ENCODE data around the gene NDUFA13. TPM values are rescaled to one million over a fixed set of nuclear protein-coding genes. Genes with fewer than 3 reads are reported as not detected.
A peak's percentile ranks its signal among the peaks of the same experiment; 100 is the strongest.

The NDUFA13 gene
- total RNA-seq, 1 donor from 2014 or later: 12.7 TPM

DNA sequence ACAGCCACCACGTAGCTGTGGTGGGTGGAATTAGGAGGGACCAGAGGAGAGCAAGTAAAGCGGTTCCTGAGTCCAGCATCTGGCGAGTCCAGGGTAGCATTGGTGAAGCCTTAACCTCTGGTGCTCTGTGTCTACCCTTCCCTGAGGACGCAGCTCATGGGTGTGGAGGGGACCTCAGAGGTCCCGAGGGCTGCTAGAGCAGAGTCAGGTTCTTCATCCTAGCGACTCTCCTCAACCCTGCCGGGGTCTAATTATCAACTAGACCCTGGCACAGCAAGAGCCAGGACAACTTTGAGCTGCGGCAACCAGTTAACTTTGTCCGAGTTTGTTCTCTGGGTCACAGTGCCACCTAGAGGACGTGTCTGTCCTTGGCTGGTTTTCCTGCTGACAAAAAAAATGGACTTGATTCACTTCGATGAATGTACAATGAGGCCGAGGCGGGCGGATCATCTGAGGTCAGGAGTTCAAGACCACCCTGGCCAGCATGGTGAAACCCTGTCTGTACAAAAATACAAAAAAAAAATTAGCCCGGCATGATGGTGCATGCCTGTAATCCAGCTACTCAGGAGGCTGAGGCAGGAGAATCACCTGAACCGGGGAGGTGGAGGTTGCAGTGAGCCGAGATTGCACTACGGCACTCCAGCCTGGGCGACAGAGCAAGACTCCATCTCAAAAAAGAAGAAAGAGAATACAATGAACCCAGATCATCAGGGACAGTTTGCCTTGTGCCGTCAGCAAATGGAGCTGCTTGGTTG is 25.6 kb upstream of the NDUFA13 start:
- peak overlapping the region in 1 of 2 donors; percentile 41 for H3K4me3 ChIP-seq
- DNase-seq (ENCODE audit: low spot score in 2 of 2): peak; percentile 25 to 91
- H3K36me3 ChIP-seq: peaks cover 25 to 26% of the 10 kb centered on the region in 2 donors
- H3K9me3 ChIP-seq: no peaks in the 10 kb centered on the region
- TF ChIP-seq, protein P1, sequence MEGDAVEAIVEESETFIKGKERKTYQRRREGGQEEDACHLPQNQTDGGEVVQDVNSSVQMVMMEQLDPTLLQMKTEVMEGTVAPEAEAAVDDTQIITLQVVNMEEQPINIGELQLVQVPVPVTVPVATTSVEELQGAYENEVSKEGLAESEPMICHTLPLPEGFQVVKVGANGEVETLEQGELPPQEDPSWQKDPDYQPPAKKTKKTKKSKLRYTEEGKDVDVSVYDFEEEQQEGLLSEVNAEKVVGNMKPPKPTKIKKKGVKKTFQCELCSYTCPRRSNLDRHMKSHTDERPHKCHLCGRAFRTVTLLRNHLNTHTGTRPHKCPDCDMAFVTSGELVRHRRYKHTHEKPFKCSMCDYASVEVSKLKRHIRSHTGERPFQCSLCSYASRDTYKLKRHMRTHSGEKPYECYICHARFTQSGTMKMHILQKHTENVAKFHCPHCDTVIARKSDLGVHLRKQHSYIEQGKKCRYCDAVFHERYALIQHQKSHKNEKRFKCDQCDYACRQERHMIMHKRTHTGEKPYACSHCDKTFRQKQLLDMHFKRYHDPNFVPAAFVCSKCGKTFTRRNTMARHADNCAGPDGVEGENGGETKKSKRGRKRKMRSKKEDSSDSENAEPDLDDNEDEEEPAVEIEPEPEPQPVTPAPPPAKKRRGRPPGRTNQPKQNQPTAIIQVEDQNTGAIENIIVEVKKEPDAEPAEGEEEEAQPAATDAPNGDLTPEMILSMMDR (IDR thresholded peaks at IDR 0.05): peak; percentile 72 to 83 (median 78)
- H3K27ac ChIP-seq: peak overlapping the region; percentile 86 to 96
- intact Hi-C loops (cut with DNase I): loop anchor here (1.0 kb wide), 4 partner anchors 85 to 344 kb away; partner anchors contain the start of gene GATAD2A
- H3K27me3 ChIP-seq: no peaks in the 10 kb centered on the region
- peaks cover 15 to 28% of the 10 kb centered on the region in 2 donors for H3K4me1 ChIP-seq

- intact Hi-C loops (cut with DNase I): no loop called here
- no peak overlapping the region for H3K4me3 ChIP-seq
- DNase-seq (ENCODE audit: low spot score in 2 of 2): no peak
- H3K36me3 ChIP-seq: peaks cover 34 to 36% of the 10 kb centered on the region in 2 donors
- no peaks in the 10 kb centered on the region for H3K27me3 ChIP-seq
- no peaks in the 10 kb centered on the region for H3K9me3 ChIP-seq
- peaks cover 15 to 28% of the 10 kb centered on the region in 2 donors for H3K4me1 ChIP-seq
- H3K27ac ChIP-seq: no peak overlapping the region
- TF ChIP-seq, protein P1 (IDR thresholded peaks at IDR 0.05): no peak
Observed at GRCh38 chr19:19491321-19492025, 24.6 kb upstream of the NDUFA13 start.

DNA sequence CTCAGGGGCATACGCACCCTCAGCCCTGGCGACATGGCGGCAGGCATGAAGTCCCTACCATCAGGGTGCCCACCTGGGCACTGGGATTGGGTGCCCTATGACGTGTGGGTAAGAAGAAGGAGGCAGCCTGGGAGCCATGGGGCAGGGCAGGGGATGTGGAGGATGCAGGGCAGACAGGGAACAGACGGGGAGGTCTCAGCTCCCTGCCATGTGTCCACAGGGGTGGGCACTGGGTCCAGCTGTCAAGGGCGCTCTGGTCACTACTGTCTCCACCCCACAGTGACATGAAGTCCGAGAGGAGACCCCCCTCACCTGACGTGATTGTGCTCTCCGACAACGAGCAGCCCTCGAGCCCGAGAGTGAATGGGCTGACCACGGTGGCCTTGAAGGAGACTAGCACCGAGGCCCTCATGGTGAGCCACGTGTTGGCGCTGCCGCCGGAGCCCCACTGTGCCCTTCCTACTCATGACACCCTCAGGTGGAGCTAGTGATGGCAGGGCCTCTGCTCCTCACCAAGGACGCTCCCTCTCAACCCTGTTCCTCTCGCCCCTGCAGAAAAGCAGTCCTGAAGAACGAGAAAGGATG is 23.9 kb upstream of the NDUFA13 start:
- H3K27me3 ChIP-seq: no peaks in the 10 kb centered on the region
- TF ChIP-seq, protein P1 (IDR thresholded peaks at IDR 0.05): no peak
- no peak for DNase-seq (ENCODE audit: low spot score in 2 of 2)
- intact Hi-C loops (cut with DNase I): no loop called here
- peaks cover 15 to 28% of the 10 kb centered on the region in 2 donors for H3K4me1 ChIP-seq
- peaks cover 40 to 42% of the 10 kb centered on the region in 2 donors for H3K36me3 ChIP-seq
- H3K27ac ChIP-seq: no peak overlapping the region
- no peaks in the 10 kb centered on the region for H3K9me3 ChIP-seq
- no peak overlapping the region for H3K4me3 ChIP-seq

DNA sequence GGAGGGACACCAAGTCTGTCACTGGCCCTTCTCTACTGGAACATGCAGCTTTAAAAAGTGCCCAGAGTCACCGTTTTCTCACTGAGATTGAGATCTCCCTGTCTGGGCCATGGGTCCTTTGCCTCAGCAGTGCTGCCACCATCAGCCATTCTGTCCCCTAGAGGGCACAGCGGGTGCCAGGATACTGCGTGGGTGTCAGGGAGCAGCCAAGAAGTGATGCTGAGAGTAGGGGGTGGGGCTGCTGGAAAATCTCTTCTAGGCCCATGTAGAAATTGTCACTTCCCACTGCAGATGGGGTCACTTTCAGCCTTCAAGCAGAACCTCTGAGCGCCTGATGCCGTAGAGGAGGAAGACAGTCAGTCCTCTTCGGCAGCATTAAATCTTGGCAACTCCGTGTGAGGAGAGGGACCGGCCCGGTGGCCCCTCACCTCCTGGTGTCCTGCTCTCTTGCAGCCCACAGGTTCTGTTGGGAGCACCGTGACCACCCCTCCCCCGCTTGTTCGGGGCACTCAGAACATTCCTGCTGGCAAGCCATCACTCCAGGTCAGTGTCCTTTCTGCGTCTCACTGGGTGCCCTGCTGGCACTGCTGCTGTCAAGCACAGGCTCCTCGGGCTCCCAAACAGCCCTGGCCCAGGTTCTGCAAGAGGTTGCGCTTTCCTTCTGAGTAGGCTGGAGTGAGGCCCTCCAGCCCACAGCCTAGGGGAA is 22.0 kb upstream of the NDUFA13 start:
- Histone ChIP-seq H3K4me3 (no peak overlapping the region), H3K36me3 (peaks cover 56 to 61% of the 10 kb centered on the region in 2 donors), H3K27ac (no peak overlapping the region), H3K9me3 (no peaks in the 10 kb centered on the region), H3K27me3 (no peaks in the 10 kb centered on the region), H3K4me1 (peaks cover 6 to 13% of the 10 kb centered on the region in 2 donors)
- TF ChIP-seq, protein P1 (IDR thresholded peaks at IDR 0.05): no peak
- intact Hi-C loops (cut with DNase I): no loop called here
- no peak for DNase-seq (ENCODE audit: low spot score in 2 of 2)
